Heart right ventricle (tissue), 16 donors: ENCODE measurements around the gene PATJ. TPM values are rescaled to one million over a fixed set of nuclear protein-coding genes. Genes with fewer than 3 reads are reported as not detected.
"Not testable (repeated sequence)": the region's sequence is repeated elsewhere in the genome, so short reads cannot be mapped to it uniquely, and the experiment has no call there.

Source experiments
- ATAC-seq, 8 donors: fragments of 200-7000 bp; cut with Tn5 transposase; one replicate each; pipeline ENCODE4 v1.9.1; 2020; ENCODE audit warnings: mild to moderate bottlenecking in 8 of 8, moderate library complexity in 8 of 8, moderate number of reproducible peaks in 1 of 8
- DNase-seq, 2 donors: peaks; one replicate each; pipeline ENCODE4 v3.0.0-alpha.2; 2020
- H3K27ac ChIP-seq, 10 donors: fragments of 200-600 bp; sonication (generic) in 2 of 10; one replicate each; pipeline versions ENCODE4 v1.5.0 to v1.8.0; 2020 to 2022; ENCODE audit warnings: mild to moderate bottlenecking in 3 of 10
- H3K27me3 ChIP-seq, 7 donors: fragments of 200-600 bp; one replicate each; pipeline ENCODE4 v1.8.0; 2021 to 2022; ENCODE audit warnings: mild to moderate bottlenecking in 2 of 7
- H3K36me3 ChIP-seq, 9 donors: fragments of 200-600 bp; sonication (generic) in 1 of 9; one replicate each; pipeline versions ENCODE4 v1.5.0 to v1.8.0; 2020 to 2022; ENCODE audit warnings: mild to moderate bottlenecking in 2 of 9
- H3K4me1 ChIP-seq, 9 donors: fragments of 200-600 bp; sonication (generic) in 1 of 9; one replicate each; pipeline versions ENCODE4 v1.5.0 to v1.8.0; 2020 to 2022; ENCODE audit warnings: mild to moderate bottlenecking in 4 of 9
- H3K4me3 ChIP-seq, 10 donors: fragments of 200-600 bp; sonication (generic) in 2 of 10; one replicate each; pipeline versions ENCODE4 v1.5.0 to v1.8.0; 2020 to 2022; ENCODE audit warnings: mild to moderate bottlenecking in 7 of 10, moderate library complexity in 2 of 10
- H3K9me3 ChIP-seq, 11 donors: fragments of 200-600 bp in 10 of 11; sonication (generic) in 2 of 11; one replicate each; pipeline versions ENCODE4 v1.5.0 to v1.8.0; 2013 to 2022; ENCODE audit warnings: mild to moderate bottlenecking in 2 of 11, control low read depth in 1 of 11, moderate library complexity in 1 of 11
- CTCF ChIP-seq, 9 donors: fragments of 200-600 bp; sonication (generic) in 2 of 9; IDR thresholded peaks; one replicate each; pipeline versions ENCODE4 v1.5.0 to v1.8.0; 2021 to 2022; ENCODE audit warnings: antibody characterized with exemption in 9 of 9, mild to moderate bottlenecking in 5 of 9, moderate library complexity in 1 of 9
- WGBS, 2 donors: extraction: QIAGEN DNeasy Blood & Tissue Kit; methylation state at CpG; one replicate each; pipeline ENCODE4 v1.1.7; 2013; ENCODE audit warnings: inconsistent platforms in 1 of 2; 5-methylcytosine and 5-hydroxymethylcytosine counted together
- intact Hi-C, 10 donors: fragments of 100-400 bp; cut with DNase I; formaldehyde crosslinking; loops; one replicate each; pipeline versions ENCODE4 v1.11.1 to v1.14.2; 2022
- polyA plus RNA-seq, 2 donors: library from polyadenylated mRNA; stranded (reverse); fragments of 200-250 nt; gene quantifications; one replicate each; pipeline ENCODE4 v1.2.3, GENCODE V29; 2013
- total RNA-seq, 10 donors: library from RNA; stranded (reverse); fragmentation: NEBNext Ultra II Directional in 3 of 10; extraction: Animal tissue kit (Norgen Biotek cat#: 25700) in 3 of 10; gene quantifications; one replicate each; pipeline versions ENCODE4 v1.2.1 to v1.2.4, GENCODE V29; 2021 to 2023
- donor health status: Arrhythmogenic right ventricular cardiomyopathy.
- donor health status: ischemic (EF 13 %, LVEDD 7.1; RV severe dilation, severe dysfunction).
- donor health status: healthy with polysubstance abuse.
- donor health status: DM: no; HTN: yes; CAD: no.
- donor health status: DM: no; HTN: no; CAD: no.
- donor health status: ischemic (EF 25% LVEDD 6.9; RV normal size, moderate dysfunction).
- donor health status: ischemic (EF 25% LVEDD 5.7; RV mildly dilated, moderate dysfunction).
- donor health status: healthy.
- donor health status: DM: yes; HTN: yes; CAD: no.
- donor health status: Ischemic cardiomyopathy.
- donor health status: ischemic (EF 35%, LVEDD 5.7; RV mildly dilated, moderate dysfunction).
- donor health status: nonischemic (EF 11% LVEDD 7.7; RV severe dilation, severe dysfunction).
- donor health status: DM: yes; HTN: yes; CAD: no.
- donor health status: PGD.
- donor health status: ischemic (EF 29% LVEDD 5.4; RV normal size, mild dysfunction).
- donor health status: nonischemic (EF 23%, LVEDD 6.1; RV moderate dilation, normal function).

PATJ gene
- total and polyA plus RNA-seq, 12 donors = 3.7 to 213 (median 119) TPM

DNA sequence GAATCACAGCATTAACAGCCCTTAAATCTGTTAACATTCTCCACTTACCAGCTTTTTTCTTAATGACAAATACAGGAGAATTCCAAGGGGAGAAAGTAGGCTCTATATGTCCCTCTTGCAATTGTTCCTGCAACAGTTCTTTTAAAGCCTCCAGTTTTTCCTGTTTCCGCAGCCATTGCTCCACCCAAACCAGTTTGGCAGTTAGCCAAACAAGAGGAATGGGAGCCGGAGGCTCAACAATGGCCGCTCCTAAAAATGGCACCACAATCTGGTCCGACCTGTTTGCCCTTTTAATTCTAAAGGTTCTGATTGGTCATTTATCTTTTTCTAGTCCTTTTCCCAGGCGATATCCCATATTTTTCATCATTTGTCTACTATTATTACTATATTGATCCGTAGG lies 438.4 kb downstream of the PATJ start:
- H3K27me3 ChIP-seq = peaks cover 0 to 4% (median 0%) of the 10 kb centered on the region in 7 donors
- DNase-seq = no peak
- no peaks in the 10 kb centered on the region for H3K36me3 ChIP-seq

GRCh38 chr1:62181532-62181931 lies 439.3 kb downstream of the PATJ start:
- Histone ChIP-seq H3K27ac (no peak overlapping the region), H3K27me3 (peaks cover 0 to 6% (median 0%) of the 10 kb centered on the region in 7 donors), H3K9me3 (no peaks in the 10 kb centered on the region), H3K4me1 (peaks cover 0 to 8% (median 0%) of the 10 kb centered on the region in 9 donors), H3K36me3 (no peaks in the 10 kb centered on the region), H3K4me3 (no peak overlapping the region)
- ATAC-seq (no peak), DNase-seq (no peak)
- intact Hi-C loops = no loop called here
- WGBS, 2 donors = 73% methylated on average over 7 of the region's 7 CpGs
- TF ChIP-seq CTCF (IDR thresholded peaks at IDR 0.05) = no peak

More for the DNA sequence above, 438.4 kb downstream of the PATJ start:
- peaks cover 0 to 8% (median 0%) of the 10 kb centered on the region in 9 donors for H3K4me1 ChIP-seq
- H3K9me3 ChIP-seq = no peaks in the 10 kb centered on the region
- TF ChIP-seq CTCF (IDR thresholded peaks at IDR 0.05) = no peak
- H3K4me3 ChIP-seq = no peak overlapping the region
- H3K27ac ChIP-seq = no peak overlapping the region
- ATAC-seq = no peak
- intact Hi-C loops = no loop called here
- 48 to 50% methylated on average over 6 of the region's 6 CpGs for WGBS, 2 donors

DNA sequence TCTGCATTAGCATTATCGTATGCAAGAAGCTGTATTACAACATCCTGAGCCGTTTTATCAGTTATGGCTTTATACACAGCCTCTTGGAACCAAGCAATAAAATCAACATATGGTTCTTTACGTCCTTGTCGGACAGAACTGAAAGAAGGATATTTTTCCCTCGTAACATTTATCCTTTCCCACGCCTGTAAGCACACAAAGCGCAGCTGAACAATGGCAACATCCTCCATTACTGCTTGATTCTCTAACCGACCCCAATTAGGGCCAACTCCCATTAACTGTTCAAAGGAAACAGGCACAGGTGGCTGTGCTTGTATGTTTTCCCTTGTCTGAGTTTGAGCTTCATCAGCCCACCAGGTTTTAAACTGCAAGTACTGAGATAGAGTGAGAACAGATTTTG lies 439.9 kb downstream of the PATJ start:
- not testable (repeated sequence) for H3K4me3 ChIP-seq, ATAC-seq, H3K4me1 ChIP-seq, DNase-seq, H3K9me3 ChIP-seq, H3K27me3 ChIP-seq, H3K36me3 ChIP-seq, H3K27ac ChIP-seq
- WGBS, 2 donors = 60 to 61% methylated on average over 8 of the region's 8 CpGs
- intact Hi-C loops = loop anchor here in 1 of 10 donors (2.0 kb wide), 1 partner anchor 221 kb away; no protein-coding TSS in a partner anchor

GRCh38 chr1:62183164-62184020 lies 441.1 kb downstream of the PATJ start:
- DNase-seq, H3K4me3 ChIP-seq, ATAC-seq, H3K27me3 ChIP-seq, H3K9me3 ChIP-seq, H3K4me1 ChIP-seq, H3K27ac ChIP-seq, H3K36me3 ChIP-seq: not testable (repeated sequence)
- intact Hi-C loops = loop anchor here in 1 of 10 donors (2.0 kb wide), 1 partner anchor 219 kb away; no protein-coding TSS in a partner anchor
- 65 to 79% methylated on average over 11 of the region's 11 CpGs for WGBS, 2 donors

DNA sequence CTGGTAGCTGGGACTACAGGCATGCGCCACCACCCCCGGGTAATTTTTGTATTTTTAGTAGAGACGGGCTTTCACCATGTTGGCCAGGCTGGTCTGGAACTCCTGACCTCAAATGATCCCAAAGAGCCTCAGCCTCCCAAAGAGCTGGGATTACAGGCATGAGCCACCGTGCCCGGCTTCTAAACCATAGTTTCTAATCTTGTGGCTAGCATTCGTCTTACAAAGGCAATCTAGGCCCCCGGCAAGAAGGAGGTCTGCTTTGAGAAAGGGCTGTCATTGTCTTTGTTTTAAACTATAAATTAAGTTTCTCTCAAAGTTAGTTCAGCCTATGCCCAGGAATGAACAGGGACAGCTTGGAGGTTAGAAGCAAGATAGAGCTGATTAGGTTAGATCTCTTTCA lies 442.1 kb downstream of the PATJ start:
- no peak for ATAC-seq
- Histone ChIP-seq H3K27ac (no peak overlapping the region), H3K4me3 (no peak overlapping the region), H3K36me3 (no peaks in the 10 kb centered on the region), H3K9me3 (no peaks in the 10 kb centered on the region), H3K27me3 (peaks cover 0 to 6% (median 0%) of the 10 kb centered on the region in 7 donors), H3K4me1 (peaks cover 0 to 8% (median 0%) of the 10 kb centered on the region in 9 donors)
- WGBS, 2 donors = 88 to 96% methylated on average over 7 of the region's 7 CpGs
- intact Hi-C loops = no loop called here
- no peak for TF ChIP-seq CTCF (IDR thresholded peaks at IDR 0.05)
- DNase-seq = no peak

DNA sequence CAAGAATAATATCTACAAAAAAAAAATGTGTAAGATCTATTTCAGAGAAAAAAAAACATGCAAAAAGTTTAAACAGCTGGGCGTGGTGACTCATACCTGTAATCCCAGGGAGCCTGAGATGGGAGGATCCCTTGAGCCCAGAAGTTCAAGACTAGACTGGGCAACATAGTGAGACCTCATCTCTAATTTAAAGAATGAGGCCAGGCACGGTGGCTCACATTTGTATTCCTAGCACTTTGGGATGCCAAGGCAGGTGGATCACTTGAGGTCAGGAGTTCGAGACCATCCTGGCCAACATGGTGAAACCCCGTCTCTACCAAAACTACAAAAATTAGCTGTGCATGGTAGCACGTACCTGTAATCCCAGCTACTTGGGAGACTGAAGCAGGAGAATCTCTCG lies 443.0 kb downstream of the PATJ start:
- not testable (repeated sequence) for H3K27me3 ChIP-seq, H3K36me3 ChIP-seq, DNase-seq, H3K4me3 ChIP-seq, ATAC-seq, H3K27ac ChIP-seq, H3K9me3 ChIP-seq, H3K4me1 ChIP-seq
- intact Hi-C loops = loop anchor here in 1 of 10 donors (5.0 kb wide), 1 partner anchor 227 kb away; no protein-coding TSS in a partner anchor
- WGBS, 2 donors = 92 to 94% methylated on average over 6 of the region's 6 CpGs
